Endometrium (tissue), 2 donors: ENCODE data around the gene SYNE1.
A peak's percentile ranks its signal among the peaks of the same experiment; 100 is the strongest.

ENCODE experiments used
- FAIRE-seq: peaks from 2 replicates; lab custom pipeline; 2012; peaks lifted over from hg19 to GRCh38; lab: Jason Lieb, UNC
- donor health status: control.
- donor health status: control.

The SYNE1 gene

DNA sequence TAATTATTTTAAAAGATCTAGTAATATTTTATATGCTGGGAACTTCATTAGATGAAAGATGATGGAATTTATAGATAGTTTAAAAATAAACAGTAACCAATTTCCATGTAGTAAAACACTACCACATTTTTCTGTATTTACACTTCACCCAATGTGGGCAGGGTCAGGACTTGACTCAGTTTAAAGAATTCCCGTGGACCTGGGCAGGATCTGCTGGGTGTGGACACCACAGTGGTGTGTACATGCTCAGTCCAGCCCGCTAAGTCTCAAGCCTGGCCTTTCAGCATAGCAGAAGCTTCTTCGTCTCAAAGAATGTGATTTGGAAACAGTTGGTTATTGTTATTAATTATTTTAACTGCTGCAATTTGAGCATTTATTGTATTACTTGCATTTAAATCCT lies 364.2 kb downstream of the SYNE1 start:
- FAIRE-seq: no peak

DNA sequence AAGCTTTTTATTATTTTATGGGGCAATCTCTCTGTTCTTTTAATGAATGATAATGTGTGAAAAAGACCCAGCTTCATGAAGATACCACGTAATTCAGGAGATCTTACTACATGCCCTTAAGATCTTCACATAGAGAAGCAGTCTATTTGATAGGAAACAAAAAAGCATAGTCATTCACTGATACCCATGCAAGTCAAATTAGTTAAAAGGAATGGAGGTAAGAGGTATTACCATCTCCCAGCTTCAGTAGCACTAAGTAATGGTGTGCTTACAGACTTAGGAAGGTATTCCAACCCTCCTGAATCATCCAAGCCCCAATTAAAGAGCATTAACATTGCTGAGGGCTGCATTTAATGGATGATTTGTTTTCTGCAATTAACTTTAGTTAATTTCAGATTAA lies 364.7 kb downstream of the SYNE1 start:
- peak; percentile 41 for FAIRE-seq

DNA sequence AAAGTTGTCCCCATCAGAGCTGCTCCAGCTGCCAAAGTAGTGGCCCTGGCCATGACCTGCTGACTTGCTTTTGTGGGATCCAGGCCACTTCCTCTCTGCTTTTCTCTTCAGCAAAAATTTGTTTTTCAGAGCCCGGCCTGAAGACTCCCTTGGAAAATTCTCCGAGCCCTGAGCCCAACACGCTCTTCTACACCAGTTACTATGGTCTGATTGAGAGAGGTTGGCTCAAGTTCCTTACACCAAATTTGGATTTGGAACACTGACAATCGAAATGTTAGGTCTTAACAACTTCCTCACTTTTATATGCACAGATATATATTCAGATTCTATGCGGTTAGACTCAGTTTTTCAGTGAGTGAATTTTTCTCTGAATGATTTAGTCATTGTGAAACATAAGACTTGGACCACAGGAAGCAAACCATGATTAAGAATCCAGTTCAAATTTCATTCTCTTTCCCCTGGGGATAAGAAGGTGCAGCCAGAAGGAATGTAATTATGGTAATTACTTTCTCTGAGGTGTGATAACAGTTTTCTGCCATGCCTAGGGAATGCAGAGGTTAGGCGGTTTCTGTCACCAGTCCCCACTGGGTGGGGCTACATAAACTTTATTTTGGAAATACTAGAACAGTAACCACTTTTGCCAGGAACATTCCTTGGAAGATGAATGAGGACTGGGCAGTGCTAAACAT lies 365.2 kb downstream of the SYNE1 start:
- FAIRE-seq: peak; percentile 4

DNA sequence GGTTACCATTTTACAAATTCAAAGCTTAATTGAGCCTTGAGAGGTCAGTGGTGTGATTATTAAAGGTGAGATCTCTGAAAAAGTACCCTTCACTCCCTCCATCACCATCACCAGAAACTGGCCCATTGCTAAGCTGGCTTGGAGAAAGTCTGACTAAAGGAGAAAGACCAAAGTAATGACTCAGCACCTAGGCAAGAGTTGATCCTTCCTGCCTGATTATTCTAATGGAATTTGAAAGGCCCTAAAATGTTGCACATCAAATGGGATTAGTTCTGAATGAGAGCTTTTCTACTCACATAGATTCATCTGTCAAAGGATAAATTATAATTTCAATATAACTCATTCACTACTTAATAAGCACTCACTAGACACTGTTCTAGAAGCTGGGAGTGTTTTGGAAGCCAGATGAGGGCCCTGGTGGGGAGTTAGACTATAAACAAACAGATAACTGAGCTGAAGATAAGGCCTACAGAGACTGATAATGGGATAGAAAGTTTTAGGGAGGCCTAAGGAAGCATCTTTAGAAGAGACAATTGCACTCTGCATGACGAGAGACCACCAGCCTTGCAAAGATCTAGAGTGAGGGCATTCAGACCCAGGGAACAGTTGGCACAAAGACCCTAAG lies 366.7 kb downstream of the SYNE1 start:
- FAIRE-seq: no peak

DNA sequence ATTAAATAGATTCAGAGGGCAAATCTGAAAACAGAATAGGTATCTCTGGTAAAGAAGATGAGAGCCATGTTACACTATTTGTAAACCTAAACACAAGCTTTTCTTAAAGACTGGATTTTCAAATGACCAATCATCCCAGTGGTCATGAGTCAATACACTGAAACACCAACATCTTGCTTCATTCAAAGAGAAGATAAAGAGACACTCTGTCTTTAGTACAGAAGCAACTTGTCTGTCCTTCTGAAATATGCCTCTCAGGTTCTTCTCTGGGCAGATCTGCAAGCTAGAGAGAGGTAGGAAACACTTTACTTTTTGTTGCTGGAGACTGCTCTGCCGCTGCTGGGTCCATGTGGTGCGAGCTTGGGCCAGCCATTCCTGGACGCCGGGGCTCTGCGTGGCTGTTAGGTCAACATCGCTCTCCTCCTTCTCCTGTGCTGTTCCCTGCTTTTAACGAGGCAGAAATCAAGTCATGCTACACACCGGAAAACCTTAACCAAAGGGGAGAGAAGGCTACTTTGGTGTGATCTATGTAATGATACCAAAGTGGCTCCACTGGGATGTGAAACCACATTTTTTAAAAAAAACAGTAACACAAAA lies 368.2 kb downstream of the SYNE1 start:
- no peak for FAIRE-seq

DNA sequence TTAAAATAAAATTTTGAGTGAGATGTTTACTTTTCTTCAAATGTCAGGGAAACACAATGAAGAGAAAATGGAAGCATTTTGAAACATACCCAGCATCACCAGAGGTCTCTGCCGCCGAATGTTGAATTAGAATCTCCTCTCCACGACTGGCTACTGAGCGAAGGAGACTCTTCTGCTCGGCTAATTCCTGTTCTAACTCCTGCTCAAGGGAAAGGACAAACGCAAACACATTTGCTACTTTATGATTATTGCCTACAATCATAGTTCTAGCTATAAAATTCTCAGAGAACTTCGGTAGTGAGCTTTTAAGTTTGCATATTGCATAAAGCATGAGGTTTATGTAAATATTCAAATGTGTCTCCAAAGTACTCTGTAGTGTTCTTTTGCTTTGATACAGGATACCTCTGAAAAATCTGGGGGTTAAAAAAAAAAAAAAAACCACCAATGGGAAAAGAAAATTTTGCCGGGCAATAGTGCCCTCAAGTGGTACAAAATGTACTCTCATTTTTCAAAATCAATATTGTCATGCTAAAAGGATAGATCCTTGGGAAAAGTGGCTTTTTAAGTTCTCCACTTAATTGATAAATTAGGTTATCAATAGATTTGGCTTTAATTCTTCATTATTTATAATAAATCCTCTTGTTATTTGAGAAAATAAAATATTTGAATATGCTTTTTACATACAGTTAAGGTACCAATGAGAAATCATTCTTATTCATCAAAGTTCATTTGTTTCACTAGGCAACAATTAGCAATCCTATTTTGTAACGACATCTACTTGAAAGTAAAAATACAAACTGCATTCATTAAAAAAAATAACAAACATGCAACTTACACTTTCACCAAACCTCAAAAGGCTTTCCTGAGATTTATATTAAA lies 369.0 kb downstream of the SYNE1 start:
- peak; percentile 97 for FAIRE-seq

DNA sequence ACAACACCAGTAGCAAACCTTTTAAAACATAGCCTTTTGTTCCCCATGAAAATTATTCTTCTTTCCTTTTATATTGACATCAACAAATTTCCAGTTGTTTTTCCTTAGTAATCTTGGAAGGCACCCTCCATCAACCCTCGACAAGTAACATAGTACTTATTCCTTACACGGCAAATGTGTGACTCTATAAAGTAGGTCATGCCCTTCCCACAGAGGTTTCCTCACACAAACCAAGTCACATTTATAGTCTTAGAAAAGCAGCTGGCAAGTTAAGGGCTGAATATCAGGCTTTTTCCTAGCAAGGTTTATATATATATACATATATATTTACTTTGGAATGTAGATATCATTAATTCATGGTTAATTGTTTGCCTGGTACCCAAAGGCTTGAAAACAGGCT lies 371.5 kb downstream of the SYNE1 start:
- FAIRE-seq: no peak

DNA sequence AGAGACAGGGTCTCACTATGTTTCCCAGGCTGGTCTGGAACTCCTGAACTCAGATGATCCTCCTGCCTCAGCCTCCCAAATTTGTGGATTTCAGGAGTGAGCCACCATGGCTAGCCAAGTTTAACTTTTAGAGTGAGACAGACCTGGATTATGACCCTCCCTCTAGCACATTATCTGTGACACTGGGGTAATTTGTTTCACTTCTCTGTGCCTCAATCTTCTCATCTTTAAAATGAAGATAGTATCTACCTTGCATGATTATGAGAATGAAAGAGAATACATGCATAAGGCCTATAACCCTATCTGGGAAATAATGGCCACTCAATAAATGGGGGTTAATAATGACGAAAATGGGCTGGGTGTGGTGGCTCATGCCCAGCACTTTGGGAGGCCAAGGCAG lies 373.6 kb downstream of the SYNE1 start:
- FAIRE-seq: no peak

DNA sequence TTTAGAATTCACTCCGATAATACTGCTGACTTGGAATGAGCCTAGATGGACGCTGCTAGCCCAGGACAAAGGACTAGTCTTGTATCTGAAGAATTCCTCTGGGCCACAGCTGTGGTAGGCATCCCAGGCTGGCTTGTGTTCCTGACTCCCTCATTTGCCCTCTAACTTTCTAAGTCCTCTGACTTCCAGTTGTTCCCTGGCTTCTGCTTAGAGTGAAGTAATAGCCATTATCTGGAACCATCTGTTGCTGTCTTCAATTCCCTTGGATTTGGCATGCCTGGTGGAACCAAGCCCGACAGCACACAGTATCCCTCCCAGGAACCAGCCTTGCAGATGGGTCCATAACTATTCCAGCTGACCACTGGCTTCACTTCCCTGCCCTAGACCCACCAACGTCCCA lies 376.0 kb downstream of the SYNE1 start:
- no peak for FAIRE-seq

DNA sequence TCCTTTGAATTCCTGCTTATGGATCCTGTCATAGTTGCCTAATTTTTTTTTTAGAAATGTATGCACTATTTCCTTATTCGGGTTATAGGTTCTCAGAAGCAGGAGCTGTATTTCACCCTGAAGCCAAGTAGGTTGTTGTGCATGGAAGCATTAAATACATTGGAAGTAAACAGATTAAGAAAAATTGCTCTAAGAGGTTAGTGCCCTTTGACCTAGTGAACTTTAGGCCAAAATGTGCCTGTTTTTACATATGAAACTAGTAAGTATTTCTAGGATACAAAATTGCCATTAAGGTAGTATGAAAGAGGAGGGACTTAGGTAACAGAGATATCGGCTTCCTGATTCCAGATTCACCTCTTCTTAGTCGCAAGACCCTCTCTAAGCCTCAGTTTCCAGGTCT lies 377.9 kb downstream of the SYNE1 start:
- FAIRE-seq: no peak

DNA sequence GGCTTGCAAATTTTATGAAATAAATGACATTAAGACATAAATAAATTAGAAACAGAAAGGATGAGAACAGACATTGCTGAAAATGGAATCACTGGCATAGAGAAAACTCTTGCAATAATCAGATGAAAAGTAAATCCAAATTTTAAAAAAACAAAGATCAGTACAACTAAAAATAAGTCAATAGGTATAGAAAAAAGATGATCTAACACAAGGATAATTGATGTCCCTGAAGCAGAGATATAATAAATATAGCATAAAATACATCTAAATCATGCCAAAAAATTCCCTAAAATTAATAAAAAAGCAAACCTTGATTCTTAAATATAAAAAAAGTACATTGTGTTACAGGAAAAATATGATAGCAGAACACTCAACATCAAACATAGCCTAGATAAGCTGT lies 379.6 kb downstream of the SYNE1 start:
- FAIRE-seq: no peak

DNA sequence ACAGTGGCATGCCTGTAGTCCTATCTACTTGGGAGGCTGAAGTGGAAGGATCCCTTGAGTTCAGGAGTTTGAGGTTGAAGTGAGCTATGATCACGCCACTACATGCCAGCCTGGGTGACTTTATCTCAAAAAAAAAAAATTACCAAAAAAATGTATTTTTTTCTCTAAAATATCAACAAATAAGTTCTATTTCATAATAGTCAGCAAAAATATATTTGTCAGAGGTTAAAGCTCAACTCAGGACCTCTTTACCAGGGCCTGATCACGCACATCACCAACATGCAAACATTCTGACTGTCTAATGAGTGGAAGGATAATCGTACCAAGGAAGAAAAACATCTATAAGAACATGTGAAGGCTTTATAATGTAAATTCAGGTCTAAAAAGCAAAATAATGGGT lies 387.0 kb downstream of the SYNE1 start:
- FAIRE-seq: no peak

DNA sequence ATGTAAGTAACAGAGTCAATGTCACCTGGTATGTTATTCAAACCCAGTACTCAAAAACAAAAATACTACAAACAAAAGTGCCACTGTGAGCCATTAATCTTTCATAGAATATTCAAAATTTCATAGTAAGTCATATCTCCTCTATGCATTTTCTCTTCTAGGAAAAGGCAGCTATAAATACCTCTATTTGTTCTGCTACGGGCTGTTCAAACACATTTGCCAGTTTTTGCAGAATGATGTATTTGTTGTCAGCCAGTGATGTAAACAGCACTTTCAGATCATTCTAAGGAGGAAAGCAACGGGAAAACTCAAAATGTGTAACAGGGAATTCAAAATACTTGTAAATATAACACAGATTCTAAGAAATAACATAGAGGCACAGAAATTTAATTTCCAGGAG lies 388.2 kb downstream of the SYNE1 start:
- peak; percentile 15 for FAIRE-seq

DNA sequence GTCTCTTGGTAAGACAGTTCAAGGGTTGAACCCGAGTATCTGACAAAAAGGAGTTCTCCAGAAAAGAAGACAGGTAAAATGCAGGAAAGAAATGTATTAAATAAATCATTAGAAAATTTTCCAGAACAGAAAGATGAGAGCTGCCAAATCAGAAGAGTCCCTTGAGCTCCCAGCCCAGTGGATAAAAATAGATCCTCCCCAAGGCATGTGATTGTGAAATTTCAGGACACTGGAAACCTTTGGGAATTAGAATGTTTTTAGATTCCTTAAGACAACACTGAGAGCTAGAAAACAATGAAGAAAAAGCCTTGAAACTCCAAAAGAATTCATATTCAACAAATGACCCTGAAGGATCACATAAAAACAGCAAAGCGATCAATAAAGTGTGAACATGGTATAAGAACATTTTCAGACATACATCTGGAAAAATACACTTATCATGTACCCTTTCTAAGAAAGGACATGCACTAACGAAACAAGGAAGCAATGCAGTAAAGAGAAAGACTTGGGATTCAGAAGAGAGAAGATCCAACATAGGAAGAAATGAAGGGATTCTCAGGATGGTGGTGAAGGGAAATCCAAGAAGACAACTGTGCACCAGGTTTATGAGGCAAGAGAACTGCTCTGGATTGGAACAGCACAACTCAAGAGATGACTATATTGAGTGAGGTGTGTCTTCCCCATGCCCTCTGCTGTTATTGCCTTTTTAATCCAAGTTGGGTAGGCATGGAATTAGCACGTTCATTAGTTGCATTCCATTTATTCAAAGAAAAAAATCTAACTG lies 390.4 kb downstream of the SYNE1 start:
- peak; percentile 72 for FAIRE-seq

DNA sequence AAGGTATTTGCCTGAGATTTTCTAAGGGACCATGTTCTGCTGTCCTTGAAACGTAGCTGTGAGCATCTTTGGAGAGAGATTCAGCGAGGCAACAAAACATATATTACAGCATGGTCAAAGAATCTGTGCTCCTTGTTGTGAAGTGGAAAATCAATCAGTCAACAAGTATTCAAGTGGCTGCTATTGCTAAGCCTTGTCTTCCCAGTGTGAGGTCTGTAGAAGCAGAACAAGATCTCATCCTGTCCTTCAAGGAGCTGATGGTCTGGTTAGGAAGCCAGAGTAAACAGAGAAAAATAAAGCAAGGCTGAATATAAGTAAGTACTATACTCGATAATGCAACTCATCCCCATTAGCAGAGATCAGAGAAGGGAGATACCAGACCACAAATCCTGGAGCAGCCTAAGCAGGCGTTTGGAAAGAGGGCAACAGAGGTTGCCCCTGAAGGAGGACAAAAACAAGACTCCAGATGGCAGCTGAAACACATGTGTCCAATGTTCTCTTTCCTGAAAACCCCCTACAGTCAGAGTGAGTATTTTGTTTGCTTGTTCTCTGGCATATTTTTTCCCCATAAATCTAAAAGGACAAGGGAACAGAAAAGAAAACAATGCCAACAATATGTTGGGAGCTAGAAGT lies 392.0 kb downstream of the SYNE1 start:
- FAIRE-seq: peak; percentile 4

DNA sequence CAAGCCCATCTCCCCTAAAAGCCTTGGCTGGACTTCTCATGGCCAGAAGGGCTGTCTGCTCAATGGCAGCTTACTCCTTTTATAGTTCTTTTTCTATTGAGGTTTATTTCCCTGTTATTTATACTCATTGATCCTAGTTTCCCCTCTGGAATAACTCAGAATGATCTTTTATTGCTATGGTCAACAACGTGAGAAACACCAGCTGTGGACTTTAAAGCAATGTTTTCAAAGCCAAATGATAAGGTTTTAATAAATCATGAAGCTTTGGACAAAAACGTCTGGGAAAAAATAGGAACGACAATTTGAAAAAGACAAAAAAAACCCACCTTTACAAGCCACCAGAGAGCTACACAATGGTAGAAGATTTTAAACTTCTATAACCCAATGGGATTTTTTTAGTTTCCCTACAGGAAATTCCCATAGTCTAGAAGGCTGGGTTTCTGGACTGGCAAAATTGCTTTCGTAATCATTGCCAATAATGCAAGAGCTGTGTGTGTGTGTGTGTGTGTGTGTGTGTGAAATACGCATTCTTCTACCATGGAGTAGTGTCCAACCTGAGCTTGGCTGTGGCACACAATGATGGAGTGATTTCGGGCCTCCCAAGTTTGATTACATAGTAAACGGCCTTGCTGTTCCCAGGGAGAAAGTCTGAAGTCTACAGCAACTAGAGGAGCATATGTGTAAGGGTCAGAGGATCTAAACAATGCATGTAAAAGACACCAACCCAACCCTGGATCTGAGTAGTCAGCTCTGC lies 396.0 kb downstream of the SYNE1 start:
- peak; percentile 97 for FAIRE-seq

DNA sequence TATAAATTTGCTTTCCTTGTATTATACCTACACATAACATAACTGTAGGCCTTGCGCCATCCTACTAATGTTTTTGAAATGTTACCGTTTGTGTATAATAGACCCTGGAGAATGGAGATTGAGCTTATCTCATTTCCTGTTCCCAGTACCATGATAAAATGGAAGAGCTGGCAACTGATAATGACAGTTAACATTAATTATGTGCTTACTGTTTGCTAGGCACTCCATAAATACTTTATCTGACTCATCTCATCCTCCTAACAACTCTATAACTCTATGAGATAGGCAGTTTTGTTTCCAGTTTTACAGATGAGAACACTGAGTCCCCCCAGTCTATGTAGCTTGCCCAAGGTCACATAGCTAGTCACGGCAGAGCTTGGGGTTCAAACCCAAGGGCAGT lies 396.7 kb downstream of the SYNE1 start:
- FAIRE-seq: no peak

DNA sequence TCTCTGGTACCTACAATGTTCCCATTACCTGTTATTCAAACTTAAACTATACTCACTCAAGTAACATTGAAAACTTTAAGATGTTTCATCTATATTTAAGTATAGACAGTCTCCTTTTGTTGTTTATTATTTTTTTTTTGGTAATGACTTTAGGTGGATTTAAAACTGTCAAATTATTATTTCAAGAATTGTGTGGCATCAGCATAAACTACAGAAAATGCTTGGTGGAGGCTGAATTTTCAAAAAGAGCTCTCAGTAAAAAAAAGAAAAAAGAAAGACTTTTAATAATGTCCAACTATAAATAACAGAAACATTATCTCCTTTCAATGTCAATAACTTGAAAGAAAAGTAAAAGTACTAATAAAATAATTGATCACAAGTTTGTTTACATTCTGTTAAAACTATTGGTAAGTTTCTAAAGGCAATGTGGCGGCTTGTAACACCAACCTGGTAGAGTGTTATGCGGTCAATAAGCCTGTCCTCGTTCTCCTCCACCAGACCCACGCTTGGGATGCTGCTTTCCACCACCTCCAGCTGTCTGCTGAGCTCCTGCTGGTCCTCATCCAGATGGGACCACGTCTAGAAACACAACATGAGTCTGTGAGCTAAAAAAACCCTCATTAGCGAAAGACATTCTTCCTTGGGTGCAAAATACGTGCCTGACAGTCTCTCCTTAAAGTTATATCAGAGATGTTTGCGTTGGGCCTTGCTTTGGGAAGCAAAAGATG lies 400.6 kb downstream of the SYNE1 start:
- FAIRE-seq: peak; percentile 35

DNA sequence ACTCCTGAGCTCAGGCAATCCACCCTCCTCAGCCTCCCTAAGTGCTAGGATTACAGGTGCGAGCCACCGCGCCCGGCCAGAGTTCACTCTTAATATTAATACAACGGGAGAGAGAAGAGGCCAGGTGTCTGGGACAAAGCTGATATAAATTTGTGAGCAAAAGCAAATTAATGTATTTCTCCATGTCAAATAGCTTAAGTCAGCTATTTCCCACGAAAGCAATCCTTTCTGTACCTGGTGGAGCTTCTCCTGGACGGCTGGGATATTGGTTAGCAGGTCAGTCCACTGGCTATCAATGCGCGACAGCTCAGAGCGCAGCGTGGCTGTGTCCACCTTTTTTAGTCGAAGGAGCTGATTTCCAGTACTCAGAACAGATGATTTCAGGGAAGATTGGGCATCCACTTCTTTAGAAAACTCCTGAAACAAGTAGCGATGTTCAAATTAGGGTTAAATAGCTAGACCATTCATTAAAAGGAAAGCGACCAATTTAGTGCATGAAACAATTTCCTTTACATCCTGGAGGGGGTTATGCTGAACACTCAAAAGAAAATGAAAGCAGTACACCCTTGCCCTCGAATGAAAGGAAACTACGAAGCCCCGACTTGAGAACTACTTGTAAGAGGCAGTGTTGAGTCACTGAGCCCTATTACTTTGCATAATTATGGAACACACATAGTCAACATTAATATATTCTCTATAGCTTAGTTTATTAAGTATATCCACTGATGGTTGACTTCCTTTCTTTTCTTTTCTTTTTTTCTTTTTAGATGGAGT lies 403.4 kb downstream of the SYNE1 start:
- FAIRE-seq: no peak
